Peyer's patch (tissue), 4 donors: Measurements from ENCODE around the gene FARP1. TPM values are rescaled to one million over a fixed set of nuclear protein-coding genes. Genes with fewer than 3 reads are reported as not detected.
A peak's percentile ranks its signal among the peaks of the same experiment; 100 is the strongest.

Experiments
- DNase-seq, 3 donors: peaks; one replicate each; pipeline ENCODE4 v3.0.0-alpha.2; 2017 to 2019
- H3K27ac ChIP-seq, 4 donors: fragments of 200-600 bp; sonication (generic); one replicate each; pipeline ENCODE4 v1.5.1; 2016 to 2019
- H3K27me3 ChIP-seq, 2 donors: fragments of 200-600 bp; sonication (generic); one replicate each; pipeline ENCODE4 v1.5.1; 2019
- H3K36me3 ChIP-seq, 3 donors: fragments of 200-600 bp; sonication (generic); one replicate each; pipeline ENCODE4 v1.5.1; 2016 to 2019
- H3K4me1 ChIP-seq, 4 donors: fragments of 200-600 bp; sonication (generic); one replicate each; pipeline ENCODE4 v1.5.1; 2016 to 2019
- H3K4me3 ChIP-seq, 4 donors: fragments of 200-600 bp; sonication (generic); 1 replicate in 3 of 4; 2 replicates in 1 of 4; pipeline ENCODE4 v1.5.1; 2016 to 2019; ENCODE audit warnings: mild to moderate bottlenecking in 1 of 4
- H3K9me3 ChIP-seq, 4 donors: fragments of 200-600 bp; sonication (generic); one replicate each; pipeline ENCODE4 v1.5.1; 2016 to 2019; ENCODE audit warnings: mild to moderate bottlenecking in 1 of 4
- CTCF ChIP-seq, 6 experiments: fragments of 450-650 bp in 4 of 6; fragments of 200-600 bp in 2 of 6; sonication (generic) in 1 of 6; IDR thresholded peaks; one replicate each; pipeline ENCODE4 v1.5.1; 2017 to 2019; ENCODE audit warnings: antibody characterized with exemption in 6 of 6, mild to moderate bottlenecking in 3 of 6, moderate library complexity in 1 of 6
- POLR2A ChIP-seq, 2 donors: fragments of 450-650 bp; IDR thresholded peaks; one replicate each; pipeline ENCODE4 v1.5.1; 2017; ENCODE audit warnings: antibody characterized with exemption in 2 of 2, mild to moderate bottlenecking in 2 of 2, moderate library complexity in 2 of 2
- total RNA-seq, 4 donors: library from RNA; depleted of rRNA; stranded (reverse); fragments of >200 nt; gene quantifications; one replicate each; pipeline ENCODE4 v1.1.0, GENCODE V29; 2016

The FARP1 gene
- total RNA-seq, 4 donors from 2014 or later, result 10.6 to 61.1 (median 14.9) TPM

- Histone ChIP-seq H3K4me1 (no peaks in the 10 kb centered on the region), H3K4me3 (no peak overlapping the region), H3K27ac (no peak overlapping the region), H3K36me3 (no peaks in the 10 kb centered on the region), H3K9me3 (no peaks in the 10 kb centered on the region), H3K27me3 (no peaks in the 10 kb centered on the region)
- no peak for DNase-seq
- TF ChIP-seq POLR2A (IDR thresholded peaks at IDR 0.05) (no peak), CTCF (IDR thresholded peaks at IDR 0.05) (no peak)
These were observed 204.9 kb downstream of the FARP1 start for GRCh38 chr13:98347756-98348155.

GRCh38 chr13:98348466-98349200 is 205.7 kb downstream of the FARP1 start:
- H3K9me3 ChIP-seq, result no peaks in the 10 kb centered on the region
- TF ChIP-seq CTCF (IDR thresholded peaks at IDR 0.05) (no peak), POLR2A (IDR thresholded peaks at IDR 0.05) (no peak)
- no peaks in the 10 kb centered on the region for H3K27me3 ChIP-seq
- no peaks in the 10 kb centered on the region for H3K36me3 ChIP-seq
- no peaks in the 10 kb centered on the region for H3K4me1 ChIP-seq
- no peak overlapping the region for H3K4me3 ChIP-seq
- no peak overlapping the region for H3K27ac ChIP-seq
- DNase-seq, result no peak

- H3K9me3 ChIP-seq, result no peaks in the 10 kb centered on the region
- no peak for DNase-seq
- no peak overlapping the region for H3K27ac ChIP-seq
- TF ChIP-seq CTCF (IDR thresholded peaks at IDR 0.05), result peak in 1 of 6 experiments; percentile 7
- no peak for TF ChIP-seq POLR2A (IDR thresholded peaks at IDR 0.05)
- no peak overlapping the region for H3K4me3 ChIP-seq
- peaks cover 0 to 5% (median 0%) of the 10 kb centered on the region in 4 donors for H3K4me1 ChIP-seq
- H3K27me3 ChIP-seq, result no peaks in the 10 kb centered on the region
- H3K36me3 ChIP-seq, result no peaks in the 10 kb centered on the region
These were observed 206.9 kb downstream of the FARP1 start for GRCh38 chr13:98349731-98350305.

GRCh38 chr13:98350746-98351330 is 207.9 kb downstream of the FARP1 start:
- no peak overlapping the region for H3K27ac ChIP-seq
- H3K4me3 ChIP-seq, result no peak overlapping the region
- no peak for TF ChIP-seq CTCF (IDR thresholded peaks at IDR 0.05)
- TF ChIP-seq POLR2A (IDR thresholded peaks at IDR 0.05), result no peak
- no peak for DNase-seq
- H3K27me3 ChIP-seq, result no peaks in the 10 kb centered on the region
- peaks cover 0 to 5% (median 0%) of the 10 kb centered on the region in 4 donors for H3K4me1 ChIP-seq
- H3K36me3 ChIP-seq, result no peaks in the 10 kb centered on the region
- H3K9me3 ChIP-seq, result no peaks in the 10 kb centered on the region

GRCh38 chr13:98351636-98352035 is 208.7 kb downstream of the FARP1 start:
- H3K9me3 ChIP-seq, result no peaks in the 10 kb centered on the region
- peaks cover 0 to 5% (median 0%) of the 10 kb centered on the region in 4 donors for H3K4me1 ChIP-seq
- no peak overlapping the region for H3K4me3 ChIP-seq
- TF ChIP-seq POLR2A (IDR thresholded peaks at IDR 0.05), result no peak
- TF ChIP-seq CTCF (IDR thresholded peaks at IDR 0.05), result no peak
- H3K36me3 ChIP-seq, result no peaks in the 10 kb centered on the region
- H3K27me3 ChIP-seq, result no peaks in the 10 kb centered on the region
- H3K27ac ChIP-seq, result no peak overlapping the region
- no peak for DNase-seq
